GM19324 (cell line): ENCODE data around the gene C2orf72.
"Not testable (repeated sequence)": the region's sequence is repeated elsewhere in the genome, so short reads cannot be mapped to it uniquely, and the experiment has no call there.

ENCODE experiments used
- ATAC-seq: cut with Tn5 transposase; IDR thresholded peaks from one replicate; pipeline ENCODE4 v1.9.1; 2021; ENCODE audit warnings: mild to moderate bottlenecking, moderate library complexity; ENCODE audit not compliant: unreplicated experiment, low FRiP score

Gene C2orf72

DNA sequence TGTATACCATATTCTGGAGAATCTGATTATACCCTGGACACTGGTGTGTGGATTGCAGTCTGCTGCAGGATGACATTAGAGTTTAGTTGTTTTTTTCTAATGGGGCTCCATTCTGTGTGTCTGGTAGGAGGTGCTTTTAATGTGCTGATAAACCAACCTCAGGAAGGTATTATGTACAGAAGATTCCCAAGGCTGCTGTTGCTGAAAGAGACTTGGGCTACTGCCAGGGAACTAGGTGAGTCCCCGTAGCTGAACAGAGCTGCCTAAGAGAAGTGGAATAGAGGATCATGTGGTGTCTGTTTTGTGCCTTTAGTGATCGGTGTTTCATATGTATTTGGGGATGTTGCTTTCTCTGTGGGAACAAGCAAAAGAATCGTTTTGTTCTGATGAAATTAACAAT lies 24.9 kb upstream of the C2orf72 start:
- ATAC-seq, result no peak

DNA sequence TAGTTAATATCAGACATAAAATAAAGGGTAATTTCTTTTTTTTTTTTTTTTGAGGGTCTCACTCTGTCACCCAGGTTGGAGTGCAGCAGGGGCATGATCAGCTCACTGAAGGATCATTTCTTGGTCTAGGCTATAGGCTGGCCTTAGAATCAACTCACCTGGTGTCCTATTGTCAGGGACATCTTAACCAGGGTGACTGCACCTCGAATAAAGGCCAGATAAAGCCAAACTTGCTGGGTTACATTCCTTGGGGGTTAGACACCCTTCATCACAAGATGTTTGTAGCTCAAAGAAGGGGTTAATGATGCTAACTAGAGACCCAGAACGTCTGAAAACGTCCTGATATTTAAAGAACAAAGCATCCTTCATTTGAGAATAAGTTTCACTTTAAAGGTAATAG lies 23.5 kb upstream of the C2orf72 start:
- ATAC-seq, result no peak

DNA sequence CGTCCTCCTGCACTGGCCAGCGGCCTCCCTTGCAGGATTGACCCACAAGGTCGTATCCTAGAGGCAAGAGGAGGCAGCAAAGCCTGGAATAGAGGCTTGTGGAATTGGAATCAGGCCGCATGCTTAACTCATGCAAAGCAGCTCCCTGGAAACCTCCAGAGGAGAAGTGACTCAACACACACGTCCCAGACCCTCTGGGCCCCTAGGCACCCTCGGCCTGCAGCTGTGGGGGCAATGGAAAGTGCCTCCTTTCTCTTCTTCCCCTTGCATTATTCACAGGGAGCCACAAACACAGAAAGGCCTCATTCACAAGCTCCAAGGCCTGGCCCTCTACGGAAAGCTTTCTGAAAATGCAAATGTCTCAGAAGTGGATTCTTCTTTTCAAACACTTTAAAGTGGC lies 21.8 kb upstream of the C2orf72 start:
- no peak for ATAC-seq

DNA sequence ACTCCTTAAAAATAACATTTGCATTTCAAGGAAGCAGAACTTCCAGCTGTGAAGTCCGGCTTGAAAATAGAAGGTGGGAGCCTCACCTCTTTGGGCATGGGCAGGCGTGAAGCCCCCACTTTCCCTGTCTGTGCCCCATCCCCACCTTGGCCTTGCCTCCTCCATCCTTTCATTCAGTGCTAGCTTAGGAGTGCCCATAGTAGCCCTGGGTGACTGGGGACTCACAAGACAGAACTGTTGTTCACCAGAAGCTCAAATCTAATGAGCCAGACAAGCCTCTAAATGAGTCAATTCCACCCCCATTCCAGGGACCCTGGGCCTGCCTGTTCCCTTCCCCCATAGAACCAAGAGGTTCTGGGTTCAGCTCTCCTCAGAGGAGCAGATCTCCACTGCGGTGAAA lies 21.4 kb upstream of the C2orf72 start:
- ATAC-seq, result no peak

DNA sequence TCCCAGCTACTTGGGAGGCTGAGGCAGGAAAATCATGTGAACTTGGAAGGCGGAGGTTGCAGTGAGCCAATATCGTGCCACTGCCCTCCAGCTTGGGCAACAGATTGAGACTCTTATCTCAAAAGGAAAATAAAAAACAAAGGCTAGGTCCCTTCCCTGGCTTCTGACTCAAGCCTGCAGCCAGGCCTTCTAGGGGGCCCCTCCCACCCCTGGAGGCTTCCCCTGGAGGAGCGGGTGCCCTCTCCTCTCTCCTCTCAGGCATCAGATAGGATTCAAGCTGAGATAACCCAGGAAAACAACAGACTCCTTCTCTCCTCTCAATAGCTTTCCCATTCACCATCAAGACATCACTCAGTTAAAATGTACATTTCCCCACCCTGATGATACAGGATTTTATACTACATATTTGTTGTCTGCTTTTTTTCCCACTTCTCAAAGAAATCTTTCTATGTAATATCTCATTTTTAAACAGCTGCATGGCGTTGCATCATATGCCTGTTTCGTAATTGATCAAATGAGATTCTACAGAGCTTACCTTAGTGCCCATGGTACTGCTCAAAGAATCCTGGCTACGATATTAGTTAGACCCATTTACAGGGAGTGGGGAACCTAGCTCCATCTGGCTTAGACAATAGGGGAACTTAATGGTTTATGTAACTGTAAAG lies 20.6 kb upstream of the C2orf72 start:
- ATAC-seq, result no peak

DNA sequence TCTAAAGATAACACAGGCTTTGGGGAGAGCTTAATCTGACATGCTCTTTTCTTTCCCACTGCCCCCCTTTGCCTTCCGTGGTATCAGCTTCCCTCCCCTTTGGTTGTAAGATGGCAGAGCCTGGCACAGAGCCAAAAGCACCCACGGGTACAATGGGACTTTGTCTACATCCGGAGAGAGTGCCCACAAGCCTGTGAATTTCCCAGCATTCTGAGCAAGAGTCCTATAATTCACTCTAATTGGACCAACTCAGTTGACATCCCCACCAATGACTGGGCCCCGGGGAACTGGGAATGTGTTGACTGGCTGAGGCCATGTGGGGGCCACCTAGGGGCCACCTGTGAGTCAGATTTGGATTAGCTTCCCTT lies 20.1 kb upstream of the C2orf72 start:
- no peak for ATAC-seq

DNA sequence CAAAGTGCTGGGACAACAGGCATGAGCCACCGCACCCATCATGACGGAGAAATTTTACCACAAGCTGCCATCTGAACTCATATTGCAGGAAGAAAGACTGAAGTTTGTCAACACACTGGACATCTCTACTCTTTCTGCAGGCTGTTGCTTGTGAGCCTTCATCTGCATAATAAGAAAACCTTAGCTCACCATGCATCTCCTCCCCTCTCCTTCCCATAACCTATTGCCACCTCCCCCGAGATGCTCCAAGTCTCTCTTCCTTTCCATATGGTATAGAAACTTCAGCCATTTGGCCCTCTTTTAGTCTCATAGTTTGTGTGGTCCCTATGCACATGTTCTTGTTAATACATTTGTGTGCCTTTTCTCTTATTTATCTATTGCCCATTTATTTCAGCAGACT lies 19.1 kb upstream of the C2orf72 start:
- no peak for ATAC-seq

DNA sequence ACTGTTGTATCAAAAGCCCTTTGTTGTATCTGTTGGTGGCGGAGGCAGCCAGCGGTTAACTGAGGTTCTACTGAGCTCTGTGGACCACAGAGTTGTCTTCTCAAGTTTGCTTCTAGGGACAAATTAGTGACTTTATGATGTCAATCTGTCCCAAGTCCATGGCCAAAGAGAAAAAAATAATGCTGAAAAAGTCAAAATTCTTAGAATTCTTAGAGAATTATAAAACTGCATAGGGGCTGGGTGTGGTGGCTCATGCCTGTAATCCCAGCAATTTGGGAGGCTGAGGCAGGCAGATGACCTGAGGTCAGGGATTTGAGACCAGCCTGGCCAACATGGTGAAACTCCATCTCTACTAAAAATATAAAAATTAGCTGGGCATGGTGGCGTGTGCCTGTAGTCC lies 12.3 kb upstream of the C2orf72 start:
- not testable (repeated sequence) for ATAC-seq

DNA sequence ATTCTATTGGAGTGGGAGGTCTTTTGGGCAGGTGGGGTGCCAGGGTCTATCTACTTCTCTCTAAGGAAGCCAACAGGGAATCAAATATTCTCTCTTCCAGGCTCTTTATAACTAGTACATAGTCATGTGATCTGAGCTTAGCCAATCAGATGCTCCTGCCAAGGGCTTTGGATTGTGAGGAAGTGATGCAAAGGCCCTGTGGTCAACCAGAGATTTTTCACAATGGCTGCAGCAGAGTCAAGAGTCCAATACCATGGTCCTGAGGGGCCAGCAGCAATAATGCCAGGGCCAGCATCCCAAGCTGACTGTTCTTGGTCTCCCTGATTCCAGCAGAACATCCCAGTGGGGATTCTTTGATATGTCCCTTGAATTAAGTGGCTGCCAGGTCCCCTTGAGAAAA lies 8.4 kb upstream of the C2orf72 start:
- no peak for ATAC-seq

DNA sequence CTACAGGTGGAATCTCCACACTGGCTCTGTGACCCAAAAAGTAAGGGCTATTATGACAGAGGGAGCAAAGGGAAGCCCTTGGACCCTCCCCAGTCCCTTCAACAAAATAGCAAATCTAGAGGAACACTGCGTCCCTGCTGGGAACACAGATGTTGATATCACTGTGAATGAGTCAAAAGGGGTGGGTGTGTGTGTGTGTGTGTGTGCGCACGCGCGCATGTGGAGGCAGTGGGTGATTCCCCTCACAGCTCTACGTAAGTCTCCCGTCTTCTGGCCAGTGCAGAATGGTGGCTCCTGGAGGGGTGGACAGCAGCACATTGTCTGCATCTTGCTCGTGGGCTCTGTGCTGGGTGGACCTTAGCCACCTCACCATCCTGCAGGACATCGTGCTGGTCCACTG lies 7.8 kb upstream of the C2orf72 start:
- no peak for ATAC-seq

DNA sequence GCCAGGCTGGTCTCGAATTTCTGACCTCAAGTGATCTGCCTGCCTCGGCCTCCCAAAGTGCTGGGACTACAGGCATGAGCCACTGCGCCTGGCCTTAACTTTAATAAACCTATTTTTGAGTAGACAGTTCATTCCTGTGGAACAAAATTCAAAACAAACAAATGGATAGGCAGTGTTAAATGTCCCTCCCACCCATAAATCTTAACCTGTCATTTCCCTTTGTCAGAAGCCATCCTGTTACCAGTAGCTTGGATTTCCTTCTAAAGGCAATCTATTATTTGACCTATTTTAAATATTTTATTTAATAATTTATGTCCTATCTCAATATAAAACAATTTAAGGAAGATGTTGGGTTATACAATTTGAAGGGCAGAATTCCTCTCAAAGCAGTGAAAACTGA lies 6.6 kb upstream of the C2orf72 start:
- ATAC-seq, result no peak

DNA sequence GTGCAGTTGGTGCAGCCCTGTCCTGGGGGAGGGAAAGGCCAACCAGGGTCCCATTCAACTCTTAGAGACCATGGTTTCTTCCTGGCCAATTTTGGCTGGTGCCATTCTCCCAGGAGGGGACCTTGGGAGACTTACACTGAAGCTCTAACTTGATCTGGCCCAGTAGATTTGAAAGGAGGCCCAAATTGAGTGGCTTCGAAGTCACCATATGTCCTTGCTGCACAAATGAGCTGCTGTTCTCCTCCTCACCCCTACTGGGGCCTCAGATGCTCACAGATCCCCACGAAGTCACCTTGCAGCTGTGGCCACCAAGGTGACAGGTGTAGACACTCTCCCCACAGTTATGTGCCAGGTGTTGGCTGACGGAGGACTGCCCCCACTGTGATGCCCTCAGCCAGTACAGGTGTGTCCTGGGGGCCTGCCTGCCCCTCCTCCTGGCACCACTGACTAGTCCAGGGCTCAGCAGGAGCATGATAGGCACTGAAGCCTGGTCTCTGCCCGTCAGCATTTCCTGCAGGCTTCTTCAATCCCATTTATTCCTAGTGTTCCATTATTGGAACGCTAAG lies 4.7 kb upstream of the C2orf72 start:
- no peak for ATAC-seq

DNA sequence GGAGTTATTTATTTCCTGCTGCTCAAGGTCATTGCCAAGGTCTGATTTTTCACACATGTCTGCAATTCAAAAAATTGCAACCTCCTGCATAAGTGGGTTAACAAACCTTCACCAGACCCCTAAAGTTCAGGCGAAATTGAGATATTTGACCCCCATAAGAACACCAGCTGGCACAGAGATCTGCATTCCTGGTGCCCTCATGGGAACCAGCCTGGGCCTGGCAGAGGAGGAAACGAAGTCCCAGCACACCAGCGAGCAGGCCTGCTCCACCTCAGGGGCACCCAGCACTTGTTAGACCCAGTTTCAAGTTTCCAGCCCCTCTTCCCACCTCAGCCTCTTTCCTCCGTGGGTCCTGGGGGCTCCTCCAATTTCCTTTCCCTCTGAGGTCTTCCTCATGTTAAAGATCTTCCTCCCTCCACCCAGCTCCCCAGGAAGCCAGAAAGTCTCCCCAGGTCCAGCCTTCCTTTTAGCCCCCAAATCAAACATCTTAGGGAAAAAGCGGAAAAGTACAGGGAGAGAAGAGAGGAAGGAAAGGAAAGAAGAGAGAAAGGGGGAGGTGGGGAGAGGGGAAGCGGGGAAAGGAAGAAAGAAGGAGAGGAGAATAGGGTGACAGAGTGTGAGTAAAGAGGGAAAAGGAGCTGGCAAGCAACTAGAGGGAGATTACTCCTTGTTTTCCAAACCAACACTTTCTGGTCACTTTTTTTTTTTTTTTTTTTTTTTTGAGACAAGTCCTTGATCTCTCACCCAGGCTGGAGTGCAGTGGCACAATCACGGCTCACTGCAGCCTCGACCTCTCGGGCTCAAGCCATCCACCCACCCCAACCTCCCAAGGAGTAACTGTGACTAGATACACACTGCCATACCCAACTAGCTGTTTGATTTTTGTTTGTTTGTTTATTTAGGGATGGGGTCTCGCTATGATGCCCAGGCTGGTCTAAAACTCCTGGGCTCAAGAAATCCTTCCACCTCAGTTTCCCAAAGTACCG lies 3.9 kb upstream of the C2orf72 start:
- ATAC-seq, result no peak

DNA sequence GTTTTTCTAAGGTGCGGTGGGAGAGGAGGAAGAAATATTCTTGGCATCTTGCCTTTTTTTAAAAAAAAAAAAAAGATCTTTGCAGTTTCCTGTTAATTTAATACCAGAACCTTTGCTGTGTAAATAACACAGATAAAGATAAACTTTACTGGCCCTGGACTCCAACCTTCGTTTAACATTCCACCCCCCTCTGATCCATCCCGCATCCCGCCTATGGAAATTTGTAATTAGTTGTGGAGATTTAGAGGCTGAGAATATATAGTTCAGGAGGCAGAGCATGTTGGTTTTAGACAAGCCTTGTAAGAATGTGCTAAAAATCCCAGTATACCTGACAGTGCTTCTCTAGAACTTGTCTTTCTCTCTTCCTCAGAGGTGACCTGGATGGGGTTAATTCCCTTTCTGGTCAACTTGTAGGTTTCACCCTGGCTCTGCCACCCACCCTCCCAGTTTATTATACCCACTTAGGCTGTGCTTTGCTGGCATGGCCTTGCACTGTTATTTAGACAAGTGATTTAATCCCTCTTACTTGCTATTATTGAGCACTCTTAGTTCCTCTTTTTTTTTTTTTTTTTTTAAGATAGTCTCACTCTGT lies 2.9 kb upstream of the C2orf72 start:
- ATAC-seq, result no peak

DNA sequence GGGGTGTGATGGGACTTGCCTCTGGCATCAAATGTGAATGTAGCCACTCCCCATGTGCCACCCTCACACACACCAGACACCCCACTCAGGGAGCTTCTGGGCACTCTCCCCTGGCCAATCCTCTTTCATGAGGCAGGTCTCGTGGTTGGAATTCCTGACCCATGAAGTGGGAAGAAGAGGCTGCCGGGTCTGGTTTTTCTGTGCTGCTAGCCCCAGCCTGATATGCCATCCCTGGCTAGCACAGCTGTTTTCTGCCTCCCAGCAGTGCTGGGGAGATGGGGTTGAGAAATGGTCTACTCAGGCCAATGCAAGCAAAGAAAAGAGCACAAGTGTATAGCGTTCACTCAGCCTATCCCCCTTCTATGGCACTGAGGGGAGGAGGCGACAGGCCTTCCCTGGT lies 1.2 kb upstream of the C2orf72 start:
- ATAC-seq, result no peak

DNA sequence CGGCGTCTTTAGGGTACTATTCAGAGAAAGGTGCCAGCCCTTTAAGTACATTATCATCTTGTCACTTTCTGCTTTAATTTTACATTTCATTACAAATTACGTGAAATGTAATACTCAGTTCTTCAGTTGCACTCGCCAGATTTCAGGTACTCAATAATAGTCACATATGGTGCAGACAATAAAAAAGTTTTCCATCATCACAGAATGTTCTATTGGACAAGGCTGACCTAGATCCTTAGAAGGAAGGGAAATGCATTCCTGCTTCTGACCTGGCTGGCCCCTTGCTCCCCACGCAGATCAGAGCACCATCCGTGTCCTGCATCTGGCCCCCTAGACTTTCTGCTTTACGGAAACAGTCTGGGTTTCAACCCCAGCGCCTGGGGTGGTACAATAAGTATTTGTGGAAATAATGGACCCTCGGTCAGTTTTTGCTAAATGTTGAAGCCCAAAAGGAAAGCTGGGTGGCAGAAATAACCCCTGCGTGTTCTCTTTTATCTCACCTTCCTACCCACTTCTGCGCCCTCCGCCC lies 681 bp upstream of the C2orf72 start:
- no peak for ATAC-seq

DNA sequence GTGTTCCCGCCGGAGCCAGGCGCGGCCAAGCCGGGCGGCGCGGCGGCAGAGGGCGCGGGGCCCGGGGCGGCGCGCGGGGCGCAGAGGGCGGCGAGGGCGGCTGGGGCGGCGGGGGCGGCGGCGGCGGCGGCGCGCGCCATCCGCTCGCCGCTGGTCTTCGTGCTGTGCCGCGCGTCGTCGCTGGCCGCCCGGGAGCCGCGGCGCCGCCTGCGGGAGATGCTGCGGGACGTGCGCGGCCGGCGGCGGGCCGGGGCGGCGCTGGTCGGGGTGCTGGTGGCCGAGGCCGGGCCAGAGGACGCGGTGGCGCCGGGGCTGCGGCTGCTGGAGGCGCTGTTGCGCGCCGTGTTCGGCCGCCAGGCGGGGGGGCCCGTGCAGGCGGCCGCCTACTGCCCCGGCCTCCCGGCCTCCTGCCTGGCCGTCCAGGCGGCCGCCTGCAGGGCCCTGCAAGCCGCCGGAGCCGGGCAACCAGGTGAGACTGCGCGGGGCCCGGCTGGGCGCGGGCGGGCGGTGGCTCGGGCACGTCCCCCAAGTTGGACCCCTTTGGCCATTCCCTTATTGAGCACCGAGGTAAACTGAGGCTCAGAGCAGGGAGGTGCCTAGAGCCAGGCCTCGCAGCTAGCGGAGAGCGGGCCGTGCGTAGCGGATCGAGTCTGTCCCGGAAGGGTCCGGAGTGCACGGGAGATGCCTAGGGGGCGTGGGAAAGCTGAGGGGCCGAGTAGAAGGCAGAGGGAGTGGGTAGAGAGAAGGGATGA lies 584 bp downstream of the C2orf72 start:
- no peak for ATAC-seq

DNA sequence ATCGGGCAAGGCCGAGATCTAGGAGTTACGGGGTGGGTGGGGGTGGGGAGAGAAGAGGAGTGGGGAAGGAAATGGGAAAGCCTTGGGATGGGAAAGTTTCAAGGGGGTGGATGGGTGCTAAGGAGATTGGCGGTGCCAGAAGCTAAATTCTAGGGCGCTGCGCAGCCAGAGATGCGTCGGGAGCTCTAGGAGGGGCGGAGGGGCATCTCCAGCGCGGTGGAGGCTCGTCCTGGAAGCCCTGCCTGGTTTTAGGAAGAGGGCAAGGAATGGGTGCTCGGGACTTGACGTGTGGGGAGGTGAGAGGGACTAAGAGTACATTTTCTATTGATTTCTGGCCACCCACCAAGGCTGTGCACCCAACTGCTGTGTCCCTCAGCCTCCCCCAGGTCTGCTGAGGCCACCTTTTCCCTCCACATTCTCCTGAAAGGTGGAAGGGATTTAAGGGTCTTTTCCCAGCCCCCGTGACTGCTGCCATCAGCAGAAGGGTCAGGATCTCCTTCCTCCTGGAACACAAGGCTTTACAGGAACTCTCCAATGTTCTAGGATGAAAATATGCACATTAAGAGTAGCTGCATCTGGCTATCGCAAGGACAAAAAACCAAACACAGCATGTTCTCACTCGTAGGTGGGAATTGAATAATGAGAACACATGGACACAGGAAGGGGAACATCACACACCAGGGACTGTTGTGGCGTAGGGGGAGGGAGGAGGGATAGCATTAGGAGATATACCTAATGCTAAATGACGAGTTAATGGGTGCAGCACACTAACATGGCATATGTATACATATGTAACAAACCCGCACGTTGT lies 1.4 kb downstream of the C2orf72 start:
- ATAC-seq, result no peak

DNA sequence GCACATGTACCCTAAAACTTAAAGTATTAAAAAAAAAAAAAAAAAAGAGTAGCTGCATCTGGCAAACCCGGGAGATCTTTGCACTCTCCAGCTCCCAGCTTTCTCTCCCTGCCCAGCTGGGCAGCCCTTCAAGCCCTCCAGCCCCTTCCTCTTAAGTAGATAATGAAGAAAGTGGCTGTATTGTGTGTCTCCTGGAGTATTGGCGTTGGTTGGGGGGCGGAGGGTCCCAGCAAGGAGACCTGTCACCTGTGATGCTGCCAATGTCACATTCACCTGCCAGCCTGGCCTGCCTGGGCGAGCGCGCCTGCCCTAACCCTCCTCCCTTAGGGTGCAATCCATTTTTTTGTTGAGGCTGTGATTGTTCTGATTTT lies 2.0 kb downstream of the C2orf72 start:
- no peak for ATAC-seq
